CD4-positive, alpha-beta T cell (primary cell): ENCODE results near the gene KHK. TPM values are rescaled to one million over a fixed set of nuclear protein-coding genes. Genes with fewer than 3 reads are reported as not detected.

Experiments
- ATAC-seq: fragments of 200-7000 bp; cut with Tn5 transposase; one replicate; pipeline ENCODE4 v1.10.0; 2022; ENCODE audit warnings: mild to moderate bottlenecking; ENCODE audit not compliant: poor library complexity
- CTCF ChIA-PET: fragments of 350-600 bp; sonication (Branson Sonifier 250); formaldehyde crosslinking; loops from one replicate; lab custom pipeline; 2021; ENCODE audit warnings: antibody characterized with exemption, inconsistent platforms; lab: Charles Lee
- POLR2A ChIA-PET: fragments of 350-600 bp; sonication (Branson Sonifier 250); formaldehyde crosslinking; loops from one replicate; lab custom pipeline; 2021; ENCODE audit warnings: antibody characterized with exemption, inconsistent platforms; lab: Charles Lee
- DNase-seq, 14 experiments: peaks; one replicate each; pipeline ENCODE4 v3.0.0-alpha.2; 2013 to 2020; ENCODE audit warnings: mixed read lengths in 2 of 14
- H3K27ac ChIP-seq, 2 donors: one replicate each; pipeline versions ENCODE4 v1.5.1 to v1.7.0; 2013; ENCODE audit warnings: low read length in 2 of 2, low read depth in 1 of 2, mild to moderate bottlenecking in 1 of 2
- H3K27me3 ChIP-seq, 2 experiments: 1 replicate in 1 of 2; 2 replicates in 1 of 2; pipeline versions ENCODE4 v1.6.1 to v1.7.0; 2013; ENCODE audit warnings: low read length in 2 of 2, control low read depth in 1 of 2, mild to moderate bottlenecking in 1 of 2, moderate library complexity in 1 of 2; ENCODE audit not compliant: insufficient read depth in 2 of 2, control insufficient read depth in 1 of 2
- H3K36me3 ChIP-seq: one replicate; pipeline ENCODE4 v1.6.1; 2013; ENCODE audit warnings: low read length, control low read depth; ENCODE audit not compliant: insufficient read depth
- H3K4me1 ChIP-seq: one replicate; pipeline ENCODE4 v1.6.1; 2013; ENCODE audit warnings: low read length, control low read depth; ENCODE audit not compliant: insufficient read depth
- H3K4me3 ChIP-seq: one replicate; pipeline ENCODE4 v1.5.1; 2013; ENCODE audit warnings: mild to moderate bottlenecking, low read length, moderate library complexity
- H3K9me3 ChIP-seq, 2 experiments: 1 replicate in 1 of 2; 2 replicates in 1 of 2; pipeline versions ENCODE4 v1.6.1 to v1.7.0; 2013; ENCODE audit warnings: low read length in 2 of 2, mild to moderate bottlenecking in 2 of 2, control low read depth in 1 of 2, moderate library complexity in 1 of 2; ENCODE audit not compliant: control insufficient read depth in 1 of 2, insufficient read depth in 1 of 2
- H3K27ac Mint-ChIP-seq: one replicate; pipeline ENCODE4 v1.8.0; 2020; ENCODE audit warnings: mixed read lengths
- H3K27me3 Mint-ChIP-seq: one replicate; pipeline ENCODE4 v1.8.0; 2021; ENCODE audit warnings: mixed read lengths
- H3K36me3 Mint-ChIP-seq: one replicate; pipeline ENCODE4 v1.8.0; 2021; ENCODE audit warnings: low read depth, mixed read lengths
- H3K4me1 Mint-ChIP-seq: one replicate; pipeline ENCODE4 v1.8.0; 2021; ENCODE audit warnings: low read depth, mixed read lengths
- H3K4me3 Mint-ChIP-seq: one replicate; pipeline ENCODE4 v1.8.0; 2020; ENCODE audit warnings: mild to moderate bottlenecking, mixed read lengths
- H3K9me3 Mint-ChIP-seq: one replicate; pipeline ENCODE4 v1.8.0; 2020; ENCODE audit warnings: mixed read lengths
- CTCF ChIP-seq: fragments of 200-600 bp; IDR thresholded peaks from one replicate; pipeline ENCODE4 v1.8.0; 2022; ENCODE audit warnings: antibody characterized with exemption, mild to moderate bottlenecking
- intact Hi-C, 2 experiments: fragments of 100-400 bp; cut with DNase I in 1 of 2; cut with micrococcal nuclease in 1 of 2; formaldehyde crosslinking; loops; one replicate each; pipeline versions ENCODE4 v1.15.1 to v1.9.0; 2023 to 2025; cut with DNase I, micrococcal nuclease
- total RNA-seq, 174 experiments: library from RNA in 2 of 174; stranded (reverse) in 2 of 174; gene quantifications; one replicate each; pipeline ENCODE4 v1.2.3 and lab custom pipeline; 2021 to 2026

The KHK gene
- total RNA-seq, 2 experiments from 2014 or later = 4.7 TPM

DNA sequence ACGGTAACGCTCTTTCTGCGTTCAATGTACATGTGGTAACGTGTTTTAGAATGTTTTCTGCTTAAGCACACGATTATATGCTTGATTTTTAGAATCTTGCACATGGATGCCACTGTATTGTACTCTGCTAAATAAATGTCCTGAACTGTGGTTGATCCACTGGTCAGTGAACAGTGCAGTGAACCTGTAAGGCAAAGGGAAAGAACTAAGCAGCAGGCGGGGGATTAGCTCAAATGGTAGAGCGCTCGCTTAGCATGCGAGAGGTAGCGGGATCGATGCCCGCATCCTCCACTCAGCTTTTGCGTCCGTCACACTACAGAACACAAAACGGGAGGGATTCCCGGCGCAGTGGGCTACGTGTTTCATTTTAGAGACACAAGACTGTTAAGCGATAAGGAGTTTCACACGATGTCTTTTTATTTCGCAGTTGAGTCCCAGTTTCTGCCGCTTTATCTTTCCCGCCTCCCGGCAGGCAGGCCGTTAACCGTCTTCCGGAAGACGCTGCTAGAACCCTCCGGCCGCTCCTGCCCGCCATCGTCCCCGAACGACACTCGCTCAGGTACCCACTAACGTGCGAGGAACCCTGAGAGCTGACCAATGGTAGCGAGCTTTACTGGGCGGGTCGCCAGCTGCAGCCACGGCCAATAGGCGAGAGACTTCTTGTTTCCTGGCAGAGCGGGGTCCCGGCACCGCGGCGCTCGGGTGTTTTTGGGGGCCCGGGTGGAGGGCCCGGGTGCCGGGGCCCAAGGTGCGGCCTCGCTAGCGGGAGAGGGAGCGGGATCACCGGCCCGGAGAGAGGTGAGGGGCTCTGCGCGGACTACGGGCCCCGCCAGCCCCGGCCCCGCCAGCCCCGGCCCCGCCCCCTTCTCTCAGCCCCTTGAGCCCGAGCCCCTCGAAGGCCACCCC, 35.3 kb upstream of the KHK start, which contains the start of gene AGBL5:
Gene AGBL5, plus strand, starts transcription at position 673 of the 906 bp plus-strand sequence. CDS start 1,291 bp downstream, outside the sequence.
- TF ChIP-seq CTCF = no peak
- Histone ChIP-seq H3K27ac (peak within 1 kb of the TSS; percentile 77 to 83), H3K27me3 (no peaks in the 10 kb centered on the region), H3K4me3 (peak within 1 kb of the TSS; percentile 76), H3K4me1 (peaks cover 20% of the 10 kb centered on the region), H3K36me3 (peaks cover 19% of the 10 kb centered on the region), H3K9me3 (no peaks in the 10 kb centered on the region)
- Mint-ChIP-seq H3K9me3 (no peaks in the 10 kb centered on the region), H3K4me1 (peaks cover 27% of the 10 kb centered on the region), H3K27me3 (peaks cover 15% of the 10 kb centered on the region), H3K4me3 (peak within 1 kb of the TSS; percentile 100), H3K27ac (peak within 1 kb of the TSS; percentile 100), H3K36me3 (peaks cover 46% of the 10 kb centered on the region)
- ATAC-seq = peak; percentile 73
- ChIA-PET POLR2A (interaction anchor here (0.6 to 13.4 kb wide), 26 partner anchors 10 to 1819 kb away, joined by 3 to 301 read pairs (median 4); partner anchors contain the start of genes ABHD1, ATRAID, GTF3C2 and KHK), CTCF (interaction anchor here (0.8 to 3.1 kb wide), 8 partner anchors 17 to 252 kb away, joined by 3 to 18 read pairs (median 10); partner anchors contain the start of genes KHK, OST4, PREB and TMEM214)
- peak; percentile 94 to 98 (median 96) for DNase-seq
- intact Hi-C loops = loop anchor here (1.0 to 5.0 kb wide), 6 partner anchors 18 to 161 kb away; partner anchors contain the start of genes OST4 (in 2 of the 2), ATRAID (in 1 of the 2), KHK (in 1 of the 2) and SLC5A6 (in 1 of the 2)

DNA sequence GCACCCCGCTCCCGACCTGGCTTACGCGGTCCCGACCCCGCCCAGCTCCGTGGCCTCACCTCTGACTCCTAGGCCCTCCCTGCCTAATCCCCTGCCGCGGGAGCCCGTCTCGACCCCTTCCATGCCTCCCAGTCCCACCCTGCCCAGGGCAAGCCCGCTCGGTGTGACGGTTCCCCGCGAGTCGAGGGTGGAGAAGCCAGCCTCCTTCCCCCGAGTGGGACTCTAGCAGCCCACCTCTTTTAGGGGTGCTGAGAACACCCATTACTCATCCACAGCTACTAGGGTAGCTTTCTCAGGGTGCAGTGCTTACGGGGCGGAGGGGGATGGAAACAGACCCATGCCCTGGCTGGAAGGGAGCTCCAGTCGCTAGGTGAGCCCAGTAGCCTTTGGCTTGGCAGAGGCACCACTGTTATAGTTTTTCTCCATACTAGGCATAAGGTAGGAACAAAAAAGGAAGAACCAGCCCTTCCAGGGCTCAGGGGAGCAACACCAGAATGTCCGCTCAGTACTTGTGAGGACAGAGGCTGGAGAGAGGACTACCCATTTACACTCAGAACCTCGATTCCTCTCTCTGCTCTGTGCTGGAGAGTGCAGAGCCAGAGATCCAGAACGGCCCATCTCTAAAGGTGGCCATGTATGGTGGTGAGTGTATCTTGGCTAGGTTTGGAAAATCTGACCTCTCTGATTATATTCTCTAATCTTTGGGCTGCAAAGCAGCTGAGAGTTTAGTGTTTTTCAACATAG, 34.5 kb upstream of the KHK start:
- Mint-ChIP-seq H3K27ac (peak overlapping the region; percentile 100), H3K36me3 (peaks cover 50% of the 10 kb centered on the region), H3K4me1 (peaks cover 27% of the 10 kb centered on the region), H3K27me3 (peaks cover 15% of the 10 kb centered on the region), H3K9me3 (no peaks in the 10 kb centered on the region), H3K4me3 (peak overlapping the region; percentile 96)
- Histone ChIP-seq H3K27ac (peak overlapping the region; percentile 64 to 74), H3K4me3 (peak overlapping the region; percentile 76), H3K36me3 (peaks cover 22% of the 10 kb centered on the region), H3K4me1 (peaks cover 20% of the 10 kb centered on the region), H3K27me3 (no peaks in the 10 kb centered on the region), H3K9me3 (no peaks in the 10 kb centered on the region)
- DNase-seq = peak in 4 of 14 experiments; percentile 17 to 54 (median 30)
- no peak for TF ChIP-seq CTCF
- intact Hi-C loops = loop anchor here (1.0 to 5.0 kb wide), 4 partner anchors 19 to 160 kb away; partner anchors contain the start of genes OST4 (in 2 of the 2), ATRAID (in 1 of the 2), SLC5A6 (in 1 of the 2) and TMEM214 (in 1 of the 2)
- ATAC-seq = no peak
- ChIA-PET POLR2A (interaction anchor here (0.6 to 13.4 kb wide), 15 partner anchors 9 to 706 kb away, joined by 3 to 301 read pairs (median 11); partner anchors contain the start of genes ABHD1, ATRAID, KHK and MPV17), CTCF (interaction anchor here (0.8 to 3.1 kb wide), 7 partner anchors 18 to 90 kb away, joined by 3 to 18 read pairs (median 10); partner anchors contain the start of genes KHK, OST4 and TMEM214)
